Loucy (cell line): ENCODE results near the gene PFKFB3.

Source experiments
- CTCF ChIP-seq: fragments of 200-600 bp; sonication (generic); conservative IDR thresholded peaks from 2 replicates; pipeline ENCODE4 v1.5.1; 2014; ENCODE audit warnings: mild to moderate bottlenecking, antibody characterized with exemption, low read length
- EZH2phosphoT487 ChIP-seq: fragments of 200-600 bp; IDR thresholded peaks from 2 replicates; pipeline ENCODE4 v1.6.1; 2018; ENCODE audit warnings: antibody characterized with exemption, mild to moderate bottlenecking, moderate library complexity, borderline replicate concordance

GRCh38 chr10:6233725-6234277 lies 31.1 kb downstream of the PFKFB3 start:
- TF ChIP-seq CTCF = no peak
- no peak for TF ChIP-seq EZH2phosphoT487
